ENCODE results near the gene KCNK5.

The KCNK5 gene

GRCh38 chr6:39207416-39208222 lies 21.7 kb downstream of the KCNK5 start (continued):
- no peak for TF ChIP-seq ZNF639 (tag by site-specific recombination; IDR thresholded peaks at IDR 0.05)
- TF ChIP-seq ZNF175 (tag by site-specific recombination; IDR thresholded peaks at IDR 0.05), result no peak

- POLR2A ChIA-PET, result no interaction called here
- CTCF ChIA-PET, result interaction anchor here (0.6 to 2.4 kb wide), 4 partner anchors 9 to 104 kb away, joined by 3 to 12 read pairs (median 3); no protein-coding TSS in a partner anchor
- no peak overlapping the region for H3K27ac ChIP-seq (ENCODE audit: extremely low read depth, low read depth, low read length)
- H3K9me3 ChIP-seq (ENCODE audit: control insufficient read depth, insufficient read depth, low read depth, low read length), result no peaks in the 10 kb centered on the region
- no peak overlapping the region for H3K4me3 ChIP-seq (ENCODE audit: low read depth, low read length)
- no peak for TF ChIP-seq KLF9 (tag by site-specific recombination; IDR thresholded peaks at IDR 0.05; ENCODE audit: low read depth)
- no peak for TF ChIP-seq ZNF747 (tag by site-specific recombination; IDR thresholded peaks at IDR 0.05)
- no peak for TF ChIP-seq ZNF585B (tag by site-specific recombination; IDR thresholded peaks at IDR 0.05)
- TF ChIP-seq ZNF76 (tag by site-specific recombination; IDR thresholded peaks at IDR 0.05; ENCODE audit: borderline replicate concordance, low read depth), result no peak
- TF ChIP-seq ZNF596 (tag by site-specific recombination; IDR thresholded peaks at IDR 0.05), result no peak
- TF ChIP-seq ZNF449 (tag by site-specific recombination; IDR thresholded peaks at IDR 0.05), result no peak
- TF ChIP-seq ZNF211 (tag by site-specific recombination; IDR thresholded peaks at IDR 0.05; ENCODE audit: low read depth), result no peak
- no peak for TF ChIP-seq ZNF366 (tag by site-specific recombination; conservative IDR thresholded peaks at IDR 0.05)
- TF ChIP-seq PBX3 (CRISPR knock-in tag; IDR thresholded peaks at IDR 0.05), result no peak
- no peak for TF ChIP-seq MZF1 (tag by site-specific recombination; IDR thresholded peaks at IDR 0.05; ENCODE audit: borderline replicate concordance)
- TF ChIP-seq ZNF792 (tag by site-specific recombination; IDR thresholded peaks at IDR 0.05), result no peak
- TF ChIP-seq ZNF600 (tag by site-specific recombination; IDR thresholded peaks at IDR 0.05), result no peak
- no peak for TF ChIP-seq ZNF26 (tag by site-specific recombination; IDR thresholded peaks at IDR 0.05)
- no peak for TF ChIP-seq ZNF660 (tag by site-specific recombination; IDR thresholded peaks at IDR 0.05)
- no peak for TF ChIP-seq PRDM6 (tag by site-specific recombination; IDR thresholded peaks at IDR 0.05)
- H3K36me3 ChIP-seq (ENCODE audit: control insufficient read depth in 2 of 2, insufficient read depth in 1 of 2, low read length in 2 of 2), result no peaks in the 10 kb centered on the region
- H3K4me1 ChIP-seq (ENCODE audit: control insufficient read depth, insufficient read depth, low read length), result peaks cover 5% of the 10 kb centered on the region
These were observed 23.0 kb downstream of the KCNK5 start for GRCh38 chr6:39206250-39206721.

Data from HEK293 (cell line).